ENCODE data around the gene ENTPD1.

The ENTPD1 gene

DNA sequence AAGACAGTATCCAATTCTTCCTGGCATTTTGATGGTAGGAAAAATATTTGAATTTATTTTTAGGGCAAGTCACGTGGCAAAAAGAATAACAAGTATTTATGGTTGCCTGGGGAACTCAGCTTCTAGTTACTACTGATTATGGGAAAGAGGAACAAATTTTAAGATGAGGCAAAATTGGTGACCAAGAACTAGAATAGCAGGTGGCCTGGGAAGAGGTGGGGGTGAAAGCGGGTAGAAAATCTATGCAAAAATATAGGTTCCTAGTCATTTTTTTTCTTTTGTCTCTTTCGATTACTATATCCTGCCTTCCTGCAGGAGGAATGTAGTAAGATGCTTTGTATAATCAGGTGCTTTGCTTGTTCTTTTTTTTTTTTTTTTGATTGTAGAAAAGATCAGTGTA, 27.8 kb downstream of the ENTPD1 start:
- TF ChIP-seq, protein P1, sequence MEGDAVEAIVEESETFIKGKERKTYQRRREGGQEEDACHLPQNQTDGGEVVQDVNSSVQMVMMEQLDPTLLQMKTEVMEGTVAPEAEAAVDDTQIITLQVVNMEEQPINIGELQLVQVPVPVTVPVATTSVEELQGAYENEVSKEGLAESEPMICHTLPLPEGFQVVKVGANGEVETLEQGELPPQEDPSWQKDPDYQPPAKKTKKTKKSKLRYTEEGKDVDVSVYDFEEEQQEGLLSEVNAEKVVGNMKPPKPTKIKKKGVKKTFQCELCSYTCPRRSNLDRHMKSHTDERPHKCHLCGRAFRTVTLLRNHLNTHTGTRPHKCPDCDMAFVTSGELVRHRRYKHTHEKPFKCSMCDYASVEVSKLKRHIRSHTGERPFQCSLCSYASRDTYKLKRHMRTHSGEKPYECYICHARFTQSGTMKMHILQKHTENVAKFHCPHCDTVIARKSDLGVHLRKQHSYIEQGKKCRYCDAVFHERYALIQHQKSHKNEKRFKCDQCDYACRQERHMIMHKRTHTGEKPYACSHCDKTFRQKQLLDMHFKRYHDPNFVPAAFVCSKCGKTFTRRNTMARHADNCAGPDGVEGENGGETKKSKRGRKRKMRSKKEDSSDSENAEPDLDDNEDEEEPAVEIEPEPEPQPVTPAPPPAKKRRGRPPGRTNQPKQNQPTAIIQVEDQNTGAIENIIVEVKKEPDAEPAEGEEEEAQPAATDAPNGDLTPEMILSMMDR (IDR thresholded peaks at IDR 0.05; ENCODE audit: control insufficient read depth, insufficient read depth, low read depth, low read length, missing control alignments), result no peak
- H3K4me3 ChIP-seq (ENCODE audit: control insufficient read depth, low read depth, low read length), result no peak overlapping the region
- DNase-seq (ENCODE audit: low read depth), result no peak

DNA sequence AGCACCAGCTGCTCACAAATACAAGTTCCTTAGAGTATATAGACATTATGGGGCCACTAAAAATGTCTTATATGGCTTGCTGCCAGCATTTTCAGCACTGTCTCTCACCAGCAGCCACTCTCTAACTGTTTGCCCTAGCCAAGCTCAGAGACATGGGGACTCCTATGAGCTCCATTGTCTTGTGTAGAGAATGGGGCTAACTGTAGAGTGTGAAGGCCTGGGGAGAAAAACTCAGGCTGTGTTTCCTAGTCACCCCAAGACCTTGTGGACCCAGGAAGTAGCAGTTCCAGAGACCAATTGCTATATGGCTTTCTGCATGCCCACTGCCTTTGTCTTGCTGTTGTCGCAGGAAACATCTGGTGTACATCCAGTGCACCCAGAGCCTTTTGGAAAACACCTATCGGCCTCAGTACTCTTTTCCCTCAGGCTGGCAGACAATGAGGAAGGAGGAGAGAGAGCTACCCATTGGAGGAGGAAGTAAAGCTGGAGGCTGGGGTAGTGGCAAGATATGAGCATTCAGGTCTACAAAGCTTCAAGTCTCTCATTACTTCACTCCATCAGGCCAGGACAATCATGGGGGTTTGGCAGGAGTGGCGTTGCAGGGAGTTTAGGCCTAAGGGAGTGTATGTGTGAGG, 28.4 kb downstream of the ENTPD1 start:
- TF ChIP-seq, protein P1 (IDR thresholded peaks at IDR 0.05; ENCODE audit: control insufficient read depth, insufficient read depth, low read depth, low read length, missing control alignments), result no peak
- H3K4me3 ChIP-seq (ENCODE audit: control insufficient read depth, low read depth, low read length), result no peak overlapping the region
- DNase-seq (ENCODE audit: low read depth), result no peak

DNA sequence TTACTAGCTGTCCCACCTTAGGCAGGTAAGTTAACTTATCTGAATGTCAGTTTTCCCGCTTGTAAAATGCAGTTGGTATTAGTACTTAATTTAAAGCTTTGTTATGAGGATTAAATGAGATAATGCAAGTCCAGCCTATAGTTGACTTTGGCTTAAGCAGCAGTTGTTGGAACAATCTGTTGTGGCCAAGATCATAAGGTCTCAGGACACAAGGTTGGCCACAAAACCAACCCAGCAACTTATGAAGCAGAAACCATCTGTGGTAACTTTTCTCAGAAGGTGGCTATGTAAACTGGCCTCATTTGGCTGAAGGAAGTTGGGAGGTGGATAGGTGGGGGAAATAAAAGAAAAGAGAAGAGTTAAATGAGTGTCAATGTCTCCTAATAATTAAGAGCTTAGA, 29.4 kb downstream of the ENTPD1 start:
- no peak overlapping the region for H3K4me3 ChIP-seq (ENCODE audit: control insufficient read depth, low read depth, low read length)
- no peak for DNase-seq (ENCODE audit: low read depth)
- TF ChIP-seq, protein P1 (IDR thresholded peaks at IDR 0.05; ENCODE audit: control insufficient read depth, insufficient read depth, low read depth, low read length, missing control alignments), result no peak

DNA sequence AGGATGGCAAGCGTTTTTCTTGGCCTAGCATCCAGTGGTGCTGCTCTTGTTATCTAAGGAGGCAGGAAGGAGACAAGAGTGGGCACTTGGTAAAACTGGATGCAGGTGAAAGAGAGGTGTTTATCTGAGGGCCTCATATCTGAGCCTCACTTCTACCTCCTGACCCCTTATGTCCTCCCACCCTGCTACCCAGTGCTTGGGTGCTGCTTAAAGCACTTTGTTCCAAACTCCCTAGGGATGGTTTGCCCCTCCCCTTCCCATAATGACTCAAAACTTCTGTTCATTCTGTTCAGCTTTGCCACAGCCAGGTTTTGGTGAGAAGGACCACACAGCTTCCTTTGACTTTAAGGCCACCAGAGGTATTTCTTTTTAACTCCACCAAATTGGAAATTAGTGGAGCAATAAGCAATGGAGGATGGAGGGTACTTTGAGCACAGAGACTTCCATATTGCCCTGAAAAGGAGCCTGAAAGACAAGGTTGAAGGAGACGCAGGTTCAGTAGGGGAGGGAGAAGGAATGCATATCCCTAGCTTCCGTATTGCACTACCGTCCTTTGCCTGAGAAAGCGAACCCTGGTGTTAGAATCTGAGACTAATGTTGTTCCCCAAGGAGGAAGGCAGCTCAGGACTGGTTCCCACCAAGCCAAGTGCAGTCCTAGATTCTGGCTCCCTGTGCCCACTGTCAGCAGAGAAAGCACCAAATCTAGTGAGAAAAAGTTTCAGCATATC, 30.1 kb downstream of the ENTPD1 start:
- TF ChIP-seq, protein P1 (IDR thresholded peaks at IDR 0.05; ENCODE audit: control insufficient read depth, insufficient read depth, low read depth, low read length, missing control alignments), result no peak
- H3K4me3 ChIP-seq (ENCODE audit: control insufficient read depth, low read depth, low read length), result no peak overlapping the region

DNA sequence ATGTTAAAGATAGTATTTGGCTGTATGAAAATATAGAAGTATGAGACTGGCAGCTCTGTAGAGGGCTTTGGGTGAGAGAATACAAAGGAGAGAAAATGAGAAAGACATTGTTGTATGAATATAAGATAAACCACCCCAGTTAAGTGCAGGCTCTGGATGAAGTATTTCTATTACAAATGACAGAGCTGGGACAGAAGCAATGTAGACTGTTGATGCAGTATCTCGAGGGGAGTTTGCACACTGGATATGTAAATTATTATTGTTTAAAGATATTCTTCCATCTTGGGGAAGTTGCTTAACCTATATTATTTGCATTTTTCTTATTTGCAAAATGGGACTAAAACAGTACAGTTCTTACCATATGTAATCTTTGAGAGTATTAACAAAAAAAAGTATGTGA, 31.5 kb downstream of the ENTPD1 start:
- no peak overlapping the region for H3K4me3 ChIP-seq (ENCODE audit: control insufficient read depth, low read depth, low read length)
- DNase-seq (ENCODE audit: low read depth), result no peak
- TF ChIP-seq, protein P1 (IDR thresholded peaks at IDR 0.05; ENCODE audit: control insufficient read depth, insufficient read depth, low read depth, low read length, missing control alignments), result no peak

More for the DNA sequence above, 30.1 kb downstream of the ENTPD1 start:
- no peak for DNase-seq (ENCODE audit: low read depth)

DNA sequence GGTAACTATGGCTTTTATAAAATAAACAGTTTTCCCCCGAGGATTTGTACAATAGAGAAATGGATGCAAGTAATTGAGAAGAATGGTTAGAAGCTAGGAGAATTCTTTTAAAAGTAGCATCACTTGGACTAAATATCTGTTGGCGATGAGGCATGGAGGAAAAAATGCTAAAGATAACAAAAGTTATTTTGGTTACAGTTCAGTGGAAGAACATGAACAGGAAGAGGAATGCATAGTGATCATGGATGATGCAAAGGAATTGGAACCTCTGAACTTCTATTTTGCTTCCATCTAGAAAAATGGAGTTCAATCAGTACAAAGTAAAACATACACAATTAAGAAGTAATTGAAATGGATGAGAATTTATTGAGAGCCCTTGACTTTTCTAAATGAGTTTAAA, 32.9 kb downstream of the ENTPD1 start:
- peak; percentile 14 for DNase-seq (ENCODE audit: low read depth)
- TF ChIP-seq, protein P1 (IDR thresholded peaks at IDR 0.05; ENCODE audit: control insufficient read depth, insufficient read depth, low read depth, low read length, missing control alignments), result no peak
- H3K4me3 ChIP-seq (ENCODE audit: control insufficient read depth, low read depth, low read length), result no peak overlapping the region

All from AG09309 (cell line).